HL-60 (cell line): ENCODE results near the gene RIC8B.

Source experiments
- DNase-seq, 2 experiments: peaks; one replicate each; pipeline ENCODE4 v3.0.0-alpha.2; 2010 to 2020; ENCODE audit warnings: low read depth in 1 of 2, low spot score in 1 of 2
- H3K27ac ChIP-seq: fragments of 250-450 bp; sonication (Bioruptor Pico); replicated peaks from 2 replicates; pipeline ENCODE4 v1.5.1; 2020; ENCODE audit warnings: mild to moderate bottlenecking, moderate library complexity
- H3K27me3 ChIP-seq: fragments of 250-450 bp; sonication (Bioruptor Pico); 2 replicates; pipeline ENCODE4 v1.5.1; 2021; ENCODE audit warnings: mild to moderate bottlenecking, moderate library complexity; ENCODE audit not compliant: insufficient read depth, poor library complexity, severe bottlenecking
- H3K4me3 ChIP-seq: replicated peaks from 2 replicates; pipeline ENCODE4 v1.5.1; 2011; ENCODE audit warnings: mild to moderate bottlenecking, control low read depth, low read length; ENCODE audit not compliant: insufficient read depth
- SPI1 ChIP-seq: IDR thresholded peaks from 2 replicates; pipeline ENCODE4 v1.6.1; 2012; ENCODE audit warnings: low read depth, mild to moderate bottlenecking, borderline replicate concordance
- TF ChIP-seq, protein P1 (sequence below): IDR thresholded peaks from one replicate; pipeline ENCODE4 v1.5.1; 2011; ENCODE audit warnings: low read length, control low read depth, inconsistent platforms; ENCODE audit not compliant: insufficient read depth

Gene RIC8B

GRCh38 chr12:106926657-106927056, 152.2 kb downstream of the RIC8B start:
- H3K27ac ChIP-seq = no peak overlapping the region
- H3K4me3 ChIP-seq = no peak overlapping the region
- TF ChIP-seq, protein P1, sequence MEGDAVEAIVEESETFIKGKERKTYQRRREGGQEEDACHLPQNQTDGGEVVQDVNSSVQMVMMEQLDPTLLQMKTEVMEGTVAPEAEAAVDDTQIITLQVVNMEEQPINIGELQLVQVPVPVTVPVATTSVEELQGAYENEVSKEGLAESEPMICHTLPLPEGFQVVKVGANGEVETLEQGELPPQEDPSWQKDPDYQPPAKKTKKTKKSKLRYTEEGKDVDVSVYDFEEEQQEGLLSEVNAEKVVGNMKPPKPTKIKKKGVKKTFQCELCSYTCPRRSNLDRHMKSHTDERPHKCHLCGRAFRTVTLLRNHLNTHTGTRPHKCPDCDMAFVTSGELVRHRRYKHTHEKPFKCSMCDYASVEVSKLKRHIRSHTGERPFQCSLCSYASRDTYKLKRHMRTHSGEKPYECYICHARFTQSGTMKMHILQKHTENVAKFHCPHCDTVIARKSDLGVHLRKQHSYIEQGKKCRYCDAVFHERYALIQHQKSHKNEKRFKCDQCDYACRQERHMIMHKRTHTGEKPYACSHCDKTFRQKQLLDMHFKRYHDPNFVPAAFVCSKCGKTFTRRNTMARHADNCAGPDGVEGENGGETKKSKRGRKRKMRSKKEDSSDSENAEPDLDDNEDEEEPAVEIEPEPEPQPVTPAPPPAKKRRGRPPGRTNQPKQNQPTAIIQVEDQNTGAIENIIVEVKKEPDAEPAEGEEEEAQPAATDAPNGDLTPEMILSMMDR = no peak
- no peak for DNase-seq
- peaks cover 10% of the 10 kb centered on the region for H3K27me3 ChIP-seq

- H3K4me3 ChIP-seq = no peak overlapping the region
- H3K27me3 ChIP-seq = peaks cover 6% of the 10 kb centered on the region
- no peak overlapping the region for H3K27ac ChIP-seq
- no peak for TF ChIP-seq SPI1
- TF ChIP-seq, protein P1 = no peak
- no peak for DNase-seq
Observed at GRCh38 chr12:106934277-106934676, 159.8 kb downstream of the RIC8B start.
